Measurements from ENCODE around the gene DTX3L. TPM values are rescaled to one million over a fixed set of nuclear protein-coding genes. Genes with fewer than 3 reads are reported as not detected.
A peak's percentile ranks its signal among the peaks of the same experiment; 100 is the strongest.

DTX3L gene
- total and polyA plus RNA-seq, 10 of the 15 experiments (the other 5 are each of a cell fraction or from before 2014, with no cell fraction given) = 9.9 to 41.4 (median 21.7) TPM

DNA sequence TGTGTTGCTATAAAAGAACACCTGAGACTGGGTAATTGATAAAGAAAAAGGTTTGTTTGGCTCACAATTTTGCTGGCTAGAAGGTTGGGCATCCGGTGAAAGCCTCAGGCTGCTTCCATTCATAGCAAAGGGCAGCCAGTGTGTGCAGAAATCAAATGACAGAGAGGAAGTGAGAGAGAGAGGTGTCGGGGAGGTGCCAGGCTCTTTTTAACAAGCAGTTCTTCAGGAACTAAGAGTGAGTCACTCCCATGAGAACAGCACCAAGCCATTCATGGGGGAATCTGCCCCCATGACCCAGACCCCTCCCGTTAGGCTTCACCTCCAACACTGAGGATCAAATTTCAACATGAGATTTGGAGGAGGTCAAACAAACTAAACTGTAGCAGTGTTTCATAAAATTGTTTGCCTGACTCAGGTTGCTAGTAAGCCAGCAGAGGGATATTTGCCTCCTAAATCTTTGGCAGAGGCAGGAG, 8.8 kb downstream of the DTX3L start (continued):
- peak; percentile 90 for TF ChIP-seq NBN (IDR thresholded peaks at IDR 0.05)
- no peak for TF ChIP-seq NR2C2 (IDR thresholded peaks at IDR 0.05; ENCODE audit: borderline replicate concordance, control insufficient read depth, insufficient read length, low read depth)
- no peak for TF ChIP-seq MYC (IDR thresholded peaks at IDR 0.05; ENCODE audit: insufficient read depth, insufficient read length, insufficient replicate concordance, low read length, severe bottlenecking)
- TF ChIP-seq BCL11A (IDR thresholded peaks at IDR 0.05; ENCODE audit: low read depth, low read length) = peak; percentile 32; the same call in 1 of the 2 replicates
- no peak for TF ChIP-seq FOXM1 (IDR thresholded peaks at IDR 0.05; ENCODE audit: low read depth, low read length)

DNA sequence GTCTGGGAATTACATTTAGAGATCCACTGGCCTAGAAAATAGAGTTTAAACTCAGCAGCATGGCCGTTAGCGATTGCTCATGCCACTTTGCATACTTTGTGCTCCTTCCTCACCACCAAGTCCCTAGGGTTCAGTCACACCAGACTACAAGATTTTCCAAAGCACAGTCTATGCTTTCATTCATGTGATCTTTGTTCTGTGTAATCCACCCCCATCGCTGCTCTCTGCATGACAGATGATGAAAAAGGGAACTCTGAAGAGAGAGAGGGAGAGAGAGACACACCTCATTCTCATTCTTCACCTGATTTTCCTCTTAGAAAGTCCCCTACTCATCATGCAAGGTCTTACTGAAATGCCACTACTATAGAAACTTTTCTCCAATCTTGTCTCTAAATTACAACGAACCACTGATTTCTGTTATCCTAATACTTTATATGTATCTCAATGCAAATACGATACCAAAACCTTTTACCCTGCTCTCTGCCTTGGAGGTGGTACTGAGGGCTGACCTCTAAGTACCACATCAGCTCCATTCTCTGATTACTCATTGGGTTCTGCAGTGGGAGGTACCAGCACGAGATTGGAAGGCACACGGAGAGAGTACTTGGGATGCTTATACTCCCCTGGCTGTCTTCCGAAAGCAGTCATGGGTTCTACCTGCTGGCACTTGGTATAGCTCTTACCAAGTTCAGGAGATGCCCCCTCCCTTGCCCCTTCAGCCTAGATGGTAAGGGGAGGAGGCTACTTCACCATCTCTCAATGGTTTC, 12.2 kb downstream of the DTX3L start:
- H3K9me3 ChIP-seq (replicated peaks; ENCODE audit: control insufficient read depth, insufficient read depth, low read length) = peaks cover 4% of the 10 kb centered on the region
- H3K79me2 ChIP-seq (ENCODE audit: control insufficient read depth, insufficient read depth, low read length) = peaks cover 36% of the 10 kb centered on the region
- peak overlapping the region; percentile 46; the same call in 1 of the 2 replicates for H2AFZ ChIP-seq (ENCODE audit: control insufficient read depth, low read depth, low read length)
- 8% methylated on average over 8 of the region's 8 CpGs for WGBS (ENCODE audit: insufficient coverage, insufficient replicate concordance, low lambda C conversion rate, missing lambda C conversion rate)
- H3K4me1 ChIP-seq (ENCODE audit: control insufficient read depth, insufficient read depth, low read length) = peaks cover 29% of the 10 kb centered on the region
- SMC1A ChIA-PET (ENCODE audit: uncharacterized antibody, unreplicated experiment) = interaction anchor here (0.6 to 7.6 kb wide), 13 partner anchors 10 to 1030 kb away, joined by 3 to 183 read pairs (median 10); partner anchors contain the start of genes DTX3L, PARP14 and PARP9
- H3K27ac ChIP-seq (ENCODE audit: control insufficient read depth, insufficient read depth) = peak overlapping the region; percentile 95
- peak overlapping the region; percentile 29; the same call in 1 of the 2 replicates for H3K4me3 ChIP-seq
- ATAC-seq = peak; percentile 77
- in situ Hi-C loops (cut with MboI) = no loop called here
- RAD21 ChIA-PET (ENCODE audit: unreplicated experiment) = interaction anchor here (0.7 to 7.6 kb wide), 9 partner anchors 13 to 191 kb away, joined by 3 to 149 read pairs (median 16); partner anchors contain the start of genes DTX3L, PARP14 and PARP9
- peak; percentile 100 for DNase-seq (ENCODE audit: low read depth, low spot score)
- FAIRE-seq = peak; percentile 56
- POLR2A ChIA-PET = interaction anchor here (0.7 to 6.3 kb wide), 14 partner anchors 12 to 290 kb away, joined by 3 to 79 read pairs (median 3); partner anchors contain the start of genes DTX3L, PARP14 and PARP9
- no peaks in the 10 kb centered on the region for H3K27me3 ChIP-seq (replicated peaks in 1 of 2; ENCODE audit: control insufficient read depth in 2 of 2, insufficient read depth in 2 of 2, low read length in 1 of 2)
- peak overlapping the region; percentile 93 for H3K4me2 ChIP-seq (ENCODE audit: control insufficient read depth, insufficient read depth)
- no peaks in the 10 kb centered on the region for H4K20me1 ChIP-seq (ENCODE audit: control insufficient read depth, insufficient read depth)
- BruUV-seq (replicated peaks) = no TSS peak
- intact Hi-C loops (cut with micrococcal nuclease; ENCODE audit: unreplicated experiment) = loop anchor here (1.0 kb wide), 4 partner anchors 12 to 103 kb away; partner anchors contain the start of genes DTX3L and PARP9
- CTCF ChIA-PET = interaction anchor here (0.6 to 6.9 kb wide), 6 partner anchors 13 to 476 kb away, joined by 3 to 79 read pairs (median 26); partner anchors contain the start of genes DTX3L, PARP14 and PARP9
- peaks cover 0 to 7% of the 10 kb centered on the region in 2 experiments; a peak in 1 of 4 replicates for H3K36me3 ChIP-seq (ENCODE audit: control insufficient read depth in 2 of 2, insufficient read depth in 2 of 2, low read length in 1 of 2)
- H3K9ac ChIP-seq (ENCODE audit: control insufficient read depth, insufficient read depth, low read length) = peak overlapping the region; percentile 90; the same call in 1 of the 2 replicates
- TF ChIP-seq NFYB (IDR thresholded peaks at IDR 0.05; ENCODE audit: insufficient read depth, low read depth, low read length) (peak; percentile 59; the same call in 1 of the 2 replicates), PML (IDR thresholded peaks at IDR 0.05; ENCODE audit: low read length) (peak; percentile 57; the same call in 1 of the 2 replicates), DPF2 (IDR thresholded peaks at IDR 0.05) (peak; percentile 96), HDAC2 (IDR thresholded peaks at IDR 0.05) (no peak), BHLHE40 (IDR thresholded peaks at IDR 0.05; ENCODE audit: borderline replicate concordance in 1 of 2, low read depth in 2 of 2, low read length in 1 of 2) (peak; percentile 93 to 96), POLR2A (IDR thresholded peaks at IDR 0.05; ENCODE audit: low read depth, low read length) (peak; percentile 10; the same call in 1 of the 2 replicates)
- TF ChIP-seq, protein P1, sequence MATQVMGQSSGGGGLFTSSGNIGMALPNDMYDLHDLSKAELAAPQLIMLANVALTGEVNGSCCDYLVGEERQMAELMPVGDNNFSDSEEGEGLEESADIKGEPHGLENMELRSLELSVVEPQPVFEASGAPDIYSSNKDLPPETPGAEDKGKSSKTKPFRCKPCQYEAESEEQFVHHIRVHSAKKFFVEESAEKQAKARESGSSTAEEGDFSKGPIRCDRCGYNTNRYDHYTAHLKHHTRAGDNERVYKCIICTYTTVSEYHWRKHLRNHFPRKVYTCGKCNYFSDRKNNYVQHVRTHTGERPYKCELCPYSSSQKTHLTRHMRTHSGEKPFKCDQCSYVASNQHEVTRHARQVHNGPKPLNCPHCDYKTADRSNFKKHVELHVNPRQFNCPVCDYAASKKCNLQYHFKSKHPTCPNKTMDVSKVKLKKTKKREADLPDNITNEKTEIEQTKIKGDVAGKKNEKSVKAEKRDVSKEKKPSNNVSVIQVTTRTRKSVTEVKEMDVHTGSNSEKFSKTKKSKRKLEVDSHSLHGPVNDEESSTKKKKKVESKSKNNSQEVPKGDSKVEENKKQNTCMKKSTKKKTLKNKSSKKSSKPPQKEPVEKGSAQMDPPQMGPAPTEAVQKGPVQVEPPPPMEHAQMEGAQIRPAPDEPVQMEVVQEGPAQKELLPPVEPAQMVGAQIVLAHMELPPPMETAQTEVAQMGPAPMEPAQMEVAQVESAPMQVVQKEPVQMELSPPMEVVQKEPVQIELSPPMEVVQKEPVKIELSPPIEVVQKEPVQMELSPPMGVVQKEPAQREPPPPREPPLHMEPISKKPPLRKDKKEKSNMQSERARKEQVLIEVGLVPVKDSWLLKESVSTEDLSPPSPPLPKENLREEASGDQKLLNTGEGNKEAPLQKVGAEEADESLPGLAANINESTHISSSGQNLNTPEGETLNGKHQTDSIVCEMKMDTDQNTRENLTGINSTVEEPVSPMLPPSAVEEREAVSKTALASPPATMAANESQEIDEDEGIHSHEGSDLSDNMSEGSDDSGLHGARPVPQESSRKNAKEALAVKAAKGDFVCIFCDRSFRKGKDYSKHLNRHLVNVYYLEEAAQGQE (IDR thresholded peaks at IDR 0.05; ENCODE audit: low read depth, low read length) = no peak
- TF ChIP-seq, protein P2, sequence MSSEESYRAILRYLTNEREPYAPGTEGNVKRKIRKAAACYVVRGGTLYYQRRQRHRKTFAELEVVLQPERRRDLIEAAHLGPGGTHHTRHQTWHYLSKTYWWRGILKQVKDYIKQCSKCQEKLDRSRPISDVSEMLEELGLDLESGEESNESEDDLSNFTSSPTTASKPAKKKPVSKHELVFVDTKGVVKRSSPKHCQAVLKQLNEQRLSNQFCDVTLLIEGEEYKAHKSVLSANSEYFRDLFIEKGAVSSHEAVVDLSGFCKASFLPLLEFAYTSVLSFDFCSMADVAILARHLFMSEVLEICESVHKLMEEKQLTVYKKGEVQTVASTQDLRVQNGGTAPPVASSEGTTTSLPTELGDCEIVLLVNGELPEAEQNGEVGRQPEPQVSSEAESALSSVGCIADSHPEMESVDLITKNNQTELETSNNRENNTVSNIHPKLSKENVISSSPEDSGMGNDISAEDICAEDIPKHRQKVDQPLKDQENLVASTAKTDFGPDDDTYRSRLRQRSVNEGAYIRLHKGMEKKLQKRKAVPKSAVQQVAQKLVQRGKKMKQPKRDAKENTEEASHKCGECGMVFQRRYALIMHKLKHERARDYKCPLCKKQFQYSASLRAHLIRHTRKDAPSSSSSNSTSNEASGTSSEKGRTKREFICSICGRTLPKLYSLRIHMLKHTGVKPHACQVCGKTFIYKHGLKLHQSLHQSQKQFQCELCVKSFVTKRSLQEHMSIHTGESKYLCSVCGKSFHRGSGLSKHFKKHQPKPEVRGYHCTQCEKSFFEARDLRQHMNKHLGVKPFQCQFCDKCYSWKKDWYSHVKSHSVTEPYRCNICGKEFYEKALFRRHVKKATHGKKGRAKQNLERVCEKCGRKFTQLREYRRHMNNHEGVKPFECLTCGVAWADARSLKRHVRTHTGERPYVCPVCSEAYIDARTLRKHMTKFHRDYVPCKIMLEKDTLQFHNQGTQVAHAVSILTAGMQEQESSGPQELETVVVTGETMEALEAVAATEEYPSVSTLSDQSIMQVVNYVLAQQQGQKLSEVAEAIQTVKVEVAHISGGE (CRISPR knock-in tag; IDR thresholded peaks at IDR 0.05) = no peak
